MCF 10A (cell line): ENCODE results near the gene CAMK2G. TPM values are rescaled to one million over a fixed set of nuclear protein-coding genes. Genes with fewer than 3 reads are reported as not detected.
"Not testable (repeated sequence)": the region's sequence is repeated elsewhere in the genome, so short reads cannot be mapped to it uniquely, and the experiment has no call there.

Source experiments
- BruUV-seq: library from RNA; stranded (reverse); fragments of 400-500 nt; replicated peaks from 2 replicates; lab custom pipeline; 2021; lab: Mats Ljungman, UMichigan
- CTCF ChIA-PET: fragments of 300-600 bp; sonication (Branson Sonifier 250); formaldehyde crosslinking; extraction: SDS; loops from one replicate; lab custom pipeline; 2021; ENCODE audit warnings: antibody characterized with exemption, inconsistent platforms; lab: Yijun Ruan, JAX
- POLR2A ChIA-PET: fragments of 300-600, 350-650 bp; sonication (Branson Sonifier 250); formaldehyde crosslinking; extraction: SDS; loops from one replicate; lab custom pipeline; 2020; ENCODE audit warnings: antibody characterized with exemption, inconsistent platforms; lab: Yijun Ruan, JAX
- DNase-seq: peaks from one replicate; pipeline ENCODE4 v3.0.0-alpha.2; 2018; ENCODE audit not compliant: unreplicated experiment
- H3K27ac Mint-ChIP-seq: one replicate; pipeline ENCODE4 v1.8.0; 2022; ENCODE audit warnings: mild to moderate bottlenecking, low read depth, mixed read lengths; ENCODE audit not compliant: unreplicated experiment
- H3K27me3 Mint-ChIP-seq: one replicate; pipeline ENCODE4 v1.8.0; 2022; ENCODE audit warnings: mixed read lengths; ENCODE audit not compliant: insufficient read depth, unreplicated experiment
- H3K36me3 Mint-ChIP-seq: one replicate; pipeline ENCODE4 v1.8.0; 2022; ENCODE audit warnings: mild to moderate bottlenecking, moderate library complexity, mixed read lengths; ENCODE audit not compliant: insufficient read depth, unreplicated experiment
- H3K4me1 Mint-ChIP-seq: one replicate; pipeline ENCODE4 v1.8.0; 2022; ENCODE audit warnings: mixed read lengths; ENCODE audit not compliant: insufficient read depth, unreplicated experiment
- H3K4me3 Mint-ChIP-seq: one replicate; pipeline ENCODE4 v1.8.0; 2022; ENCODE audit warnings: mild to moderate bottlenecking, moderate library complexity, mixed read lengths; ENCODE audit not compliant: unreplicated experiment
- H3K9me3 Mint-ChIP-seq: one replicate; pipeline ENCODE4 v1.8.0; 2022; ENCODE audit warnings: mixed read lengths; ENCODE audit not compliant: unreplicated experiment
- CTCF ChIP-seq: fragments of 200-600 bp; IDR thresholded peaks from one replicate; pipeline ENCODE4 v1.8.0; 2022; ENCODE audit warnings: antibody characterized with exemption, mild to moderate bottlenecking; ENCODE audit not compliant: unreplicated experiment
- intact Hi-C: fragments of 100-400 bp; cut with micrococcal nuclease; formaldehyde crosslinking; loops from 2 replicates; pipeline ENCODE4 v1.14.1; 2022
- total RNA-seq: library from RNA; stranded (reverse); gene quantifications from 2 replicates; pipeline ENCODE4 v1.2.3, GENCODE V29; 2022

CAMK2G gene
- total RNA-seq, 1 experiment from 2014 or later = 10.9 TPM

- ChIA-PET POLR2A (interaction anchor here (1.4 kb wide), 1 partner anchor 11 kb away, joined by 4 read pairs; no protein-coding TSS in a partner anchor), CTCF (interaction anchor here (0.6 to 7.7 kb wide), 6 partner anchors 11 to 242 kb away, joined by 3 to 68 read pairs (median 4); no protein-coding TSS in a partner anchor)
- Mint-ChIP-seq H3K36me3 (peaks cover 38% of the 10 kb centered on the region), H3K27ac (no peak overlapping the region), H3K27me3 (no peaks in the 10 kb centered on the region), H3K4me1 (no peaks in the 10 kb centered on the region), H3K9me3 (no peaks in the 10 kb centered on the region), H3K4me3 (no peak overlapping the region)
- no peak for TF ChIP-seq CTCF
- DNase-seq = no peak
- BruUV-seq = no TSS peak
- intact Hi-C loops = no loop called here
These were observed 36.3 kb downstream of the CAMK2G start for GRCh38 chr10:73838008-73838567.

GRCh38 chr10:73837072-73837471 is 37.3 kb downstream of the CAMK2G start:
- H3K36me3 Mint-ChIP-seq = peaks cover 32% of the 10 kb centered on the region
- ChIA-PET CTCF (interaction anchor here (1.0 to 7.7 kb wide), 3 partner anchors 8 to 17 kb away, joined by 3 to 68 read pairs (median 4); no protein-coding TSS in a partner anchor), POLR2A (interaction anchor here (1.0 kb wide), 1 partner anchor 10 kb away, joined by 3 read pairs; no protein-coding TSS in a partner anchor)

GRCh38 chr10:73836427-73836980 is 37.9 kb downstream of the CAMK2G start:
- H3K4me1 Mint-ChIP-seq = no peaks in the 10 kb centered on the region
- BruUV-seq = no TSS peak
- H3K36me3 Mint-ChIP-seq = peaks cover 29% of the 10 kb centered on the region
- DNase-seq = no peak
- no peaks in the 10 kb centered on the region for H3K9me3 Mint-ChIP-seq
- intact Hi-C loops = no loop called here
- peak overlapping the region; percentile 35 for H3K27ac Mint-ChIP-seq
- CTCF ChIA-PET = interaction anchor here (1.0 to 7.7 kb wide), 3 partner anchors 8 to 17 kb away, joined by 3 to 68 read pairs (median 4); no protein-coding TSS in a partner anchor
- TF ChIP-seq CTCF = no peak
- POLR2A ChIA-PET = interaction anchor here (0.7 to 1.0 kb wide), 2 partner anchors 10 to 28 kb away, joined by 3 to 4 read pairs; no protein-coding TSS in a partner anchor
- no peaks in the 10 kb centered on the region for H3K27me3 Mint-ChIP-seq
- H3K4me3 Mint-ChIP-seq = no peak overlapping the region

More at GRCh38 chr10:73837072-73837471, 37.3 kb downstream of the CAMK2G start:
- intact Hi-C loops = no loop called here
- Mint-ChIP-seq H3K27ac (peak overlapping the region; percentile 35), H3K9me3 (no peaks in the 10 kb centered on the region), H3K27me3 (no peaks in the 10 kb centered on the region), H3K4me1 (no peaks in the 10 kb centered on the region), H3K4me3 (no peak overlapping the region)
- DNase-seq = no peak
- no TSS peak for BruUV-seq
- no peak for TF ChIP-seq CTCF

GRCh38 chr10:73829090-73829489 is 45.3 kb downstream of the CAMK2G start:
- ChIA-PET CTCF (interaction anchor here (1.1 kb wide), 1 partner anchor 112 kb away, joined by 3 read pairs; no protein-coding TSS in a partner anchor), POLR2A (interaction anchor here (1.6 kb wide), 1 partner anchor 10 kb away, joined by 5 read pairs; no protein-coding TSS in a partner anchor)
- not testable (repeated sequence) for BruUV-seq, DNase-seq, H3K27ac Mint-ChIP-seq, H3K4me3 Mint-ChIP-seq, H3K36me3 Mint-ChIP-seq, H3K9me3 Mint-ChIP-seq, H3K27me3 Mint-ChIP-seq
- peaks cover 12% of the 10 kb centered on the region for H3K4me1 Mint-ChIP-seq
- intact Hi-C loops = loop anchor here (1.0 kb wide), 1 partner anchor 13 kb away; no protein-coding TSS in a partner anchor
